ENCODE results near the gene MAP2. TPM values are rescaled to one million over a fixed set of nuclear protein-coding genes. Genes with fewer than 3 reads are reported as not detected.

Gene MAP2
- total RNA-seq, 2 donors from 2014 or later, result 18.8 to 30.7 TPM

GRCh38 chr2:209549589-209549988, 125.7 kb downstream of the MAP2 start:
- WGBS, result 74% methylated on average over 3 of the region's 3 CpGs
- DNase-seq (ENCODE audit: low spot score), result no peak
- no peaks in the 10 kb centered on the region for H3K9me3 ChIP-seq
- no peak overlapping the region for H3K4me3 ChIP-seq
- intact Hi-C loops (cut with DNase I), result no loop called here
- no peak for TF ChIP-seq CTCF (IDR thresholded peaks at IDR 0.05)
- TF ChIP-seq POLR2AphosphoS5 (IDR thresholded peaks at IDR 0.05), result no peak
- no peaks in the 10 kb centered on the region for H3K4me1 ChIP-seq (replicated peaks)
- H3K27ac ChIP-seq, result no peak overlapping the region
- H3K36me3 ChIP-seq, result no peaks in the 10 kb centered on the region
- no peaks in the 10 kb centered on the region for H3K27me3 ChIP-seq (replicated peaks; ENCODE audit: insufficient read depth)

GRCh38 chr2:209553913-209554312, 130.1 kb downstream of the MAP2 start:
- H3K27me3 ChIP-seq (replicated peaks; ENCODE audit: insufficient read depth), result no peaks in the 10 kb centered on the region
- no peak overlapping the region for H3K27ac ChIP-seq
- DNase-seq (ENCODE audit: low spot score), result no peak
- TF ChIP-seq CTCF (IDR thresholded peaks at IDR 0.05) (no peak), POLR2AphosphoS5 (IDR thresholded peaks at IDR 0.05) (no peak), POLR2A (IDR thresholded peaks at IDR 0.05) (no peak)
- intact Hi-C loops (cut with DNase I), result loop anchor here (10.0 kb wide), 1 partner anchor 129 kb away; the partner anchor contains the start of gene MAP2
- no peaks in the 10 kb centered on the region for H3K9me3 ChIP-seq
- no peak overlapping the region for H3K4me3 ChIP-seq
- H3K36me3 ChIP-seq, result no peaks in the 10 kb centered on the region
- WGBS, result 82% methylated on average over 3 of the region's 3 CpGs
- no peaks in the 10 kb centered on the region for H3K4me1 ChIP-seq (replicated peaks)

- 58% methylated on average over 4 of the region's 4 CpGs for WGBS
- DNase-seq (ENCODE audit: low spot score), result no peak
- no peaks in the 10 kb centered on the region for H3K36me3 ChIP-seq
- H3K9me3 ChIP-seq, result no peaks in the 10 kb centered on the region
- H3K27me3 ChIP-seq (replicated peaks; ENCODE audit: insufficient read depth), result no peaks in the 10 kb centered on the region
- intact Hi-C loops (cut with DNase I), result loop anchor here (10.0 kb wide), 1 partner anchor 132 kb away; the partner anchor contains the start of gene MAP2
- no peak for TF ChIP-seq POLR2AphosphoS5 (IDR thresholded peaks at IDR 0.05)
- TF ChIP-seq CTCF (IDR thresholded peaks at IDR 0.05), result peak in 3 of 4 experiments; percentile 25 to 40 (median 31)
- no peak for TF ChIP-seq POLR2A (IDR thresholded peaks at IDR 0.05)
- no peak overlapping the region for H3K27ac ChIP-seq
- H3K4me1 ChIP-seq (replicated peaks), result no peaks in the 10 kb centered on the region
- no peak overlapping the region for H3K4me3 ChIP-seq
These were observed 132.6 kb downstream of the MAP2 start for GRCh38 chr2:209556354-209556961.

- intact Hi-C loops (cut with DNase I), result no loop called here
- Histone ChIP-seq H3K36me3 (no peaks in the 10 kb centered on the region), H3K4me1 (replicated peaks) (no peaks in the 10 kb centered on the region), H3K9me3 (no peaks in the 10 kb centered on the region), H3K27me3 (replicated peaks; ENCODE audit: insufficient read depth) (no peaks in the 10 kb centered on the region), H3K27ac (no peak overlapping the region), H3K4me3 (no peak overlapping the region)
- DNase-seq (ENCODE audit: low spot score), result no peak
- 57% methylated on average over 3 of the region's 3 CpGs for WGBS
- no peak for TF ChIP-seq POLR2AphosphoS5 (IDR thresholded peaks at IDR 0.05)
- no peak for TF ChIP-seq CTCF (IDR thresholded peaks at IDR 0.05)
- TF ChIP-seq POLR2A (IDR thresholded peaks at IDR 0.05), result no peak
These were observed 137.1 kb downstream of the MAP2 start for GRCh38 chr2:209560911-209561310.

- TF ChIP-seq POLR2AphosphoS5 (IDR thresholded peaks at IDR 0.05) (no peak), POLR2A (IDR thresholded peaks at IDR 0.05) (no peak), CTCF (IDR thresholded peaks at IDR 0.05) (no peak)
- H3K36me3 ChIP-seq, result no peaks in the 10 kb centered on the region
- H3K4me1 ChIP-seq (replicated peaks), result no peaks in the 10 kb centered on the region
- no peak overlapping the region for H3K27ac ChIP-seq
- no peaks in the 10 kb centered on the region for H3K27me3 ChIP-seq (replicated peaks; ENCODE audit: insufficient read depth)
- WGBS, result 87% methylated on average over 5 of the region's 5 CpGs
- DNase-seq (ENCODE audit: low spot score), result no peak
- no peak overlapping the region for H3K4me3 ChIP-seq
- intact Hi-C loops (cut with DNase I), result no loop called here
- H3K9me3 ChIP-seq, result no peaks in the 10 kb centered on the region
These were observed 139.6 kb downstream of the MAP2 start for GRCh38 chr2:209563453-209563852.
